Fibroblast of mammary gland (primary cell): Measurements from ENCODE around the gene SH3BP5.

Experiments used
- DNase-seq: peaks from one replicate; pipeline ENCODE4 v3.0.0-alpha.2; 2010; ENCODE audit warnings: low read depth
- H3K4me3 ChIP-seq: 2 replicates; pipeline ENCODE4 v1.5.1; 2011; ENCODE audit warnings: low read depth, mild to moderate bottlenecking, low read length, moderate library complexity; ENCODE audit not compliant: control insufficient read depth
- TF ChIP-seq, protein P1 (sequence below): conservative IDR thresholded peaks from 2 replicates; pipeline ENCODE4 v1.5.1; 2011; ENCODE audit warnings: low read depth, low read length, inconsistent platforms; ENCODE audit not compliant: control insufficient read depth, insufficient read depth

SH3BP5 gene

DNA sequence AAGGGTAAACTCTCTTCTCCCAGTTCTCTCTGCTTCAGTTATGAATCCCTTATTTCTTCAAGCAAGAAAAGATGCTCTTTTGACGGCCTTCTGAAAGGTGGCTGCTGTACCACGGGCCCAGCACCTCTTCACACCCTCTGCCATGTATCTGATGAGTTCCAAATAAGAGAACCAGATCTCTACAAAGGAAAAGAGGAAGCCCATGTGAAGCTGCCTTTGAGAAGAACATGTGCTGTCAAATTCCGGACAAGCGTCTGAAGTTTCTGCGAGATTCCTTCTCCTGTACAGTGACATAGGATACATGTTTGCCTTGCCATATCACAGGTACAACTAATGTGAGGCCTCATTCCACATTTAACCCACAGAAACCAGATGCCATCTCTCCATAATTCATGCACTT, 59.2 kb downstream of the SH3BP5 start:
- DNase-seq = no peak
- no peak overlapping the region for H3K4me3 ChIP-seq
- TF ChIP-seq, protein P1, sequence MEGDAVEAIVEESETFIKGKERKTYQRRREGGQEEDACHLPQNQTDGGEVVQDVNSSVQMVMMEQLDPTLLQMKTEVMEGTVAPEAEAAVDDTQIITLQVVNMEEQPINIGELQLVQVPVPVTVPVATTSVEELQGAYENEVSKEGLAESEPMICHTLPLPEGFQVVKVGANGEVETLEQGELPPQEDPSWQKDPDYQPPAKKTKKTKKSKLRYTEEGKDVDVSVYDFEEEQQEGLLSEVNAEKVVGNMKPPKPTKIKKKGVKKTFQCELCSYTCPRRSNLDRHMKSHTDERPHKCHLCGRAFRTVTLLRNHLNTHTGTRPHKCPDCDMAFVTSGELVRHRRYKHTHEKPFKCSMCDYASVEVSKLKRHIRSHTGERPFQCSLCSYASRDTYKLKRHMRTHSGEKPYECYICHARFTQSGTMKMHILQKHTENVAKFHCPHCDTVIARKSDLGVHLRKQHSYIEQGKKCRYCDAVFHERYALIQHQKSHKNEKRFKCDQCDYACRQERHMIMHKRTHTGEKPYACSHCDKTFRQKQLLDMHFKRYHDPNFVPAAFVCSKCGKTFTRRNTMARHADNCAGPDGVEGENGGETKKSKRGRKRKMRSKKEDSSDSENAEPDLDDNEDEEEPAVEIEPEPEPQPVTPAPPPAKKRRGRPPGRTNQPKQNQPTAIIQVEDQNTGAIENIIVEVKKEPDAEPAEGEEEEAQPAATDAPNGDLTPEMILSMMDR = no peak

GRCh38 chr3:15272426-15273196, 59.8 kb downstream of the SH3BP5 start:
- TF ChIP-seq, protein P1 = no peak
- DNase-seq = no peak
- no peak overlapping the region for H3K4me3 ChIP-seq

DNA sequence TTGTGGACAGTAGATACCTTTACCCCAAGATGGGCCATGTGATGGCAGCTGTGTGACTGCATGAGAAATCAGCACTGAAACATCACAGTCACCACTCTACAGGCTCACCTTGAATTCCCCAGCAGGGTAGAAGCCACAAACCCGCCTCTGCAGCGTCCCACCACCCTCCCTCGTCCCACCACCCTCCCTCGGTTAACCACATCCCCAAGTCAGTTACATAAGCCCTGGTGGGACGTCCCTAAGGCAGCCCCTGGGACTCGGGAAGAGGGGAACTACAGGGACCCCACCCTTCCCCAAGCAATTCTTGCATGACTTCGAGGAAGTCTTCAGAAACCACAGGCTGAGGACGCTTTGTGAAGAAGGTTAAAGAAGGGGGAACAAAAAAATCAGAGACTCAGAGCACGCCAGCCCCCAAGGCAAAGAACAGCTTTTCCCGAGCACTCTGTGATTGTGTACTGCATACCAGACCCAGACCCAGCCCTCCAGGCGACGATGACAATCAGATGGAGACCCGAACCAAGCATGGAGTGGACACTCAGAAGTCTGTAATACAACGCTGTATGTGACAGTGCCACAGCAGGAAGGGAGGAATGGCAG, 60.5 kb downstream of the SH3BP5 start:
- DNase-seq = no peak
- no peak overlapping the region for H3K4me3 ChIP-seq
- TF ChIP-seq, protein P1 = no peak

GRCh38 chr3:15271030-15271429, 61.4 kb downstream of the SH3BP5 start:
- no peak for DNase-seq
- TF ChIP-seq, protein P1 = no peak
- no peak overlapping the region for H3K4me3 ChIP-seq

- TF ChIP-seq, protein P1 = no peak
- H3K4me3 ChIP-seq = no peak overlapping the region
- peak; percentile 99 for DNase-seq
These were observed 63.0 kb downstream of the SH3BP5 start for GRCh38 chr3:15269091-15269989.

GRCh38 chr3:15268033-15268631, 64.3 kb downstream of the SH3BP5 start:
- TF ChIP-seq, protein P1 = peak; percentile 98
- peak; percentile 89 for DNase-seq

More at GRCh38 chr3:15268033-15268631, 64.3 kb downstream of the SH3BP5 start:
- H3K4me3 ChIP-seq = no peak overlapping the region
